IMR-90 (cell line): ENCODE results near the gene ASPRV1. TPM values are rescaled to one million over a fixed set of nuclear protein-coding genes. Genes with fewer than 3 reads are reported as not detected.

Experiments used
- ATAC-seq: fragments of 200-7000 bp; cut with Tn5 transposase; 2 replicates; pipeline ENCODE4 v1.9.1; 2020; ENCODE audit warnings: low read depth, mild to moderate bottlenecking, moderate library complexity
- BruUV-seq: library from RNA; stranded (reverse); fragments of 400-500 nt; replicated peaks from 2 replicates; lab custom pipeline; 2021; lab: Mats Ljungman, UMichigan
- CTCF ChIA-PET: fragments of 300-600 bp; formaldehyde crosslinking; extraction: SDS; loops from one replicate; lab custom pipeline; 2021; ENCODE audit warnings: antibody characterized with exemption; lab: Yijun Ruan, JAX
- POLR2A ChIA-PET: fragments of 300-600 bp; sonication (Branson Sonifier 250); formaldehyde crosslinking; loops from one replicate; lab custom pipeline; 2022; ENCODE audit warnings: antibody characterized with exemption; ENCODE audit not compliant: unreplicated experiment; lab: Charles Lee
- DNase-seq: peaks from one replicate; pipeline ENCODE4 v3.0.0; 2013
- H2AFZ ChIP-seq: replicated peaks from 2 replicates; pipeline ENCODE3; 2013; ENCODE audit warnings: low read length, mild to moderate bottlenecking; ENCODE audit not compliant: poor library complexity
- H2AK5ac ChIP-seq: 2 replicates; pipeline ENCODE4 v1.6.1; 2013; ENCODE audit warnings: low read depth, low read length, inconsistent platforms
- H2AK9ac ChIP-seq: replicated peaks from 2 replicates; pipeline ENCODE3; 2013; ENCODE audit warnings: mild to moderate bottlenecking, low read depth, low read length, moderate library complexity; ENCODE audit not compliant: poor library complexity
- H2BK120ac ChIP-seq: 2 replicates; pipeline ENCODE4 v1.6.1; 2013; ENCODE audit warnings: low read depth, low read length, inconsistent platforms
- H2BK15ac ChIP-seq: 3 replicates; pipeline ENCODE4 v1.6.1; 2013; ENCODE audit warnings: low read depth, low read length, inconsistent platforms
- H2BK20ac ChIP-seq: 2 replicates; pipeline ENCODE4 v1.6.1; 2013; ENCODE audit warnings: low read depth, mild to moderate bottlenecking, inconsistent platforms, low read length, moderate library complexity
- H2BK5ac ChIP-seq: 2 replicates; pipeline ENCODE4 v1.6.1; 2013; ENCODE audit warnings: mild to moderate bottlenecking, low read depth, low read length, inconsistent platforms; ENCODE audit not compliant: poor library complexity, severe bottlenecking
- H3K14ac ChIP-seq: replicated peaks from 2 replicates; pipeline ENCODE4 v1.6.1; 2013; ENCODE audit warnings: low read depth, low read length, inconsistent platforms
- H3K18ac ChIP-seq: 2 replicates; pipeline ENCODE4 v1.6.1; 2013; ENCODE audit warnings: low read depth, low read length, control low read depth
- H3K23ac ChIP-seq: 2 replicates; pipeline ENCODE4 v1.6.1; 2013; ENCODE audit warnings: low read depth, low read length, inconsistent platforms
- H3K27ac ChIP-seq: 2 replicates; pipeline ENCODE4 v1.5.1; 2013; ENCODE audit warnings: mild to moderate bottlenecking, control low read depth, low read length; ENCODE audit not compliant: insufficient read depth
- H3K27me3 ChIP-seq: 2 replicates; pipeline ENCODE4 v1.6.1; 2013; ENCODE audit warnings: low read length; ENCODE audit not compliant: control insufficient read depth, insufficient read depth
- H3K36me3 ChIP-seq: 2 replicates; pipeline ENCODE4 v1.6.1; 2013; ENCODE audit warnings: low read length, mixed read lengths; ENCODE audit not compliant: control insufficient read depth, insufficient read depth
- H3K4ac ChIP-seq: 2 replicates; pipeline ENCODE4 v1.6.1; 2013; ENCODE audit warnings: low read depth, low read length, inconsistent platforms
- H3K4me1 ChIP-seq: 2 replicates; pipeline ENCODE4 v1.6.1; 2013; ENCODE audit warnings: low read length, mixed read lengths; ENCODE audit not compliant: control insufficient read depth, insufficient read depth
- H3K4me2 ChIP-seq: 2 replicates; pipeline ENCODE4 v1.6.1; 2013; ENCODE audit warnings: low read depth, mild to moderate bottlenecking, control low read depth, low read length, moderate library complexity
- H3K4me3 ChIP-seq: 2 replicates; pipeline ENCODE4 v1.5.1; 2013; ENCODE audit warnings: low read depth, mild to moderate bottlenecking, control low read depth, low read length, moderate library complexity; ENCODE audit not compliant: insufficient read depth
- H3K56ac ChIP-seq: 2 replicates; pipeline ENCODE4 v1.6.1; 2013; ENCODE audit warnings: low read length, inconsistent platforms; ENCODE audit not compliant: insufficient read depth; ENCODE audit errors: extremely low read depth
- H3K79me1 ChIP-seq, 2 experiments: 2 replicates each; pipeline ENCODE4 v1.6.1; 2013; ENCODE audit warnings: low read length in 2 of 2, inconsistent platforms in 1 of 2, low read depth in 1 of 2
- H3K9ac ChIP-seq: 2 replicates; pipeline ENCODE4 v1.6.1; 2013; ENCODE audit warnings: low read depth, low read length, control low read depth
- H3K9me1 ChIP-seq: 2 replicates; pipeline ENCODE4 v1.6.1; 2013; ENCODE audit warnings: low read length, inconsistent platforms; ENCODE audit not compliant: insufficient read depth
- H3K9me3 ChIP-seq: 2 replicates; pipeline ENCODE4 v1.6.1; 2013; ENCODE audit warnings: low read length; ENCODE audit not compliant: control insufficient read depth, insufficient read depth
- H4K20me1 ChIP-seq: 2 replicates; pipeline ENCODE4 v1.6.1; 2013; ENCODE audit warnings: low read length, inconsistent platforms; ENCODE audit not compliant: insufficient read depth
- H4K5ac ChIP-seq: 2 replicates; pipeline ENCODE4 v1.6.1; 2013; ENCODE audit warnings: mild to moderate bottlenecking, low read depth, low read length, control low read depth
- H4K8ac ChIP-seq, 2 experiments: 2 replicates each; pipeline ENCODE4 v1.6.1; 2013; ENCODE audit warnings: low read depth in 2 of 2, low read length in 2 of 2, control low read depth in 1 of 2, inconsistent platforms in 1 of 2
- H4K91ac ChIP-seq: 2 replicates; pipeline ENCODE4 v1.6.1; 2013; ENCODE audit warnings: low read depth, low read length, inconsistent platforms; ENCODE audit not compliant: insufficient read depth
- FOS ChIP-seq: fragments of 150-350 bp; IDR thresholded peaks from 2 replicates; pipeline ENCODE4 v1.6.1; 2016; ENCODE audit warnings: low read depth, low read length
- MAFK ChIP-seq: IDR thresholded peaks from 2 replicates; pipeline ENCODE4 v1.6.1; 2012; ENCODE audit warnings: low read depth, low read length, improper control_type of control experiment
- MAZ ChIP-seq: IDR thresholded peaks from 2 replicates; pipeline ENCODE4 v1.6.1; 2012; ENCODE audit warnings: low read depth, mild to moderate bottlenecking, low read length, improper control_type of control experiment, moderate library complexity, borderline replicate concordance
- NFE2L2 ChIP-seq: fragments of 150-350 bp; IDR thresholded peaks from 2 replicates; pipeline ENCODE4 v1.6.1; 2016; ENCODE audit warnings: low read depth, mild to moderate bottlenecking, low read length
- USF2 ChIP-seq: fragments of 150-350 bp; IDR thresholded peaks from 2 replicates; pipeline ENCODE4 v1.6.1; 2017; ENCODE audit warnings: mild to moderate bottlenecking, antibody characterized with exemption, low read length, low read depth
- WGBS, 2 experiments: methylation state at CpG; one replicate each; pipeline versions ENCODE4 v1.1.5 to v1.1.7; 2013; ENCODE audit warnings: missing lambda C conversion rate in 2 of 2; ENCODE audit not compliant: insufficient read length in 1 of 2; ENCODE audit errors: extremely low coverage in 2 of 2; 5-methylcytosine and 5-hydroxymethylcytosine counted together
- dilution Hi-C: fragments of 300-500 bp; cut with HindIII; formaldehyde crosslinking; loops from one replicate; pipeline ENCODE4 v1.14.3; 2018; ENCODE audit warnings: low sequenced_read_pairs; ENCODE audit not compliant: unreplicated experiment
- in situ Hi-C: fragments of 300-500 bp; cut with MboI; formaldehyde crosslinking; loops from 3 replicates; pipeline ENCODE4 v1.14.3; 2019; ENCODE audit warnings: low sequenced_read_pairs, inconsistent platforms, mixed read lengths
- intact Hi-C: fragments of 100-400 bp; cut with micrococcal nuclease; formaldehyde crosslinking; loops from 2 replicates; pipeline ENCODE4 v1.10.0; 2022
- polyA plus RNA-seq, 3 experiments: library from polyadenylated mRNA; depleted of rRNA; stranded (reverse); fragments of >200 nt; gene quantifications; 2 replicates each; pipeline ENCODE4 v1.2.3, GENCODE V29; 2012; ENCODE audit warnings: low replicate concordance in 1 of 3
- total RNA-seq: library from RNA; depleted of rRNA; stranded (reverse); fragments of >200 nt; gene quantifications from 2 replicates; pipeline ENCODE4 v1.2.3, GENCODE V29; 2012

Gene ASPRV1
- total and polyA plus RNA-seq, 2 of the 4 experiments (the other 2 are of a cell fraction) = 0.14 to 0.18 TPM

DNA sequence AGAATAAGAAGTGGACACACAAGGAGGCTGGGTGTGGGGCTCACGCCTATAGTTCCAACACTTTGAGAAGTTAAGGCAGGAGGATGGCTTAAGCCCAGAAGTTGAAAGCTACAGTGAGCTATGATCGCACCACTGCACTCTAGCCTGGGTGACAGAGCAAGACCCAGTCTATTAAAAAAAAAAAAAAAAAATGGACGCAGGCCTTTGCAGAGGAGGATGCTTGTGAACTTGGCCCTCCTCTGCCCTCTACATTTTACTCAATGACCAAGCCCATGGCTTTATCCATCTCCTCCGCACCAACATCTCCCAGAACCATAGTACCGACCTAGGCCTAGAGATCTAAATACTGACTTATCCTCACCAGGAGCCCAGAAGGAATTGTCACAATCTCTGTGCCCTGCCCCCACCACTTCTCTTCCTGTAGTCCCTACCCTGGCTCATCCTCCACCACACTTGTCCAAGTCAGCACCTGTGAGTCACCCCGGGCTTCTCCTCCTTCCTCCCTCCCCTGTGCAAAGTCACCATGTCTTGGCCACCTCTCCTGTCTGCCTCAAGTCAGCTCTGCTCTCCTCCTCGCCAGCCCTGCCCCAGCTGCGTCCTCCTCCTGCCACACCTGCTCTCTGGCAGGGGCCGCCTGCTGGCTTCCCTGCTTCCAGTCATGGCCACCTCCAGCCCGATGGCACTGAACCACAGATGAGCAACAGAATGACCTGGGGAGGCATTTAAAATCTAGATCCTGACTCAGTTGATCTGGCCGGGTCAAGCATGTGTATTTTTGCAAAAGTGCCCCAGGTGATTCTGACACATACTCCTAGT lies 35.8 kb upstream of the ASPRV1 start:
- H3K27ac ChIP-seq = no peak overlapping the region
- peaks cover 5% of the 10 kb centered on the region; the same call in 1 of the 2 replicates for H3K9me1 ChIP-seq
- H2BK5ac ChIP-seq = no peak overlapping the region
- intact Hi-C loops = no loop called here
- no TSS peak for BruUV-seq
- no peaks in the 10 kb centered on the region for H3K27me3 ChIP-seq
- no peak overlapping the region for H2BK20ac ChIP-seq
- H2BK120ac ChIP-seq = no peak overlapping the region
- H2AFZ ChIP-seq = peak overlapping the region; percentile 69
- no peaks in the 10 kb centered on the region for H3K36me3 ChIP-seq
- dilution Hi-C loops = no loop called here
- no peak overlapping the region for H2BK15ac ChIP-seq
- 79% methylated on average over 6 of the region's 11 CpGs; no CpG with 5 or more reads in 1 of the 2 experiments for WGBS, 2 experiments
- H4K8ac ChIP-seq = peak overlapping the region in 1 of 2 experiments; percentile 59; a peak in 1 of 4 replicates
- no peaks in the 10 kb centered on the region for H3K79me1 ChIP-seq
- H3K4me1 ChIP-seq = peaks cover 5% of the 10 kb centered on the region
- no peak overlapping the region for H3K23ac ChIP-seq
- no peak overlapping the region for H4K5ac ChIP-seq
- peak; percentile 31; the same call in 1 of the 2 replicates for TF ChIP-seq NFE2L2
- TF ChIP-seq MAFK = peak; percentile 40; the same call in 1 of the 2 replicates
- 0 out of 2 replicates have a peak, but pooled peaks have one; percentile 9 for TF ChIP-seq FOS
- peak; percentile 54; the same call in 1 of the 2 replicates for TF ChIP-seq MAZ
- no peak for TF ChIP-seq USF2
- H3K4me3 ChIP-seq = no peak overlapping the region
- peak overlapping the region; percentile 21 for H2AK9ac ChIP-seq
- H3K4ac ChIP-seq = peak overlapping the region; percentile 8; the same call in 1 of the 2 replicates
- no peak overlapping the region for H4K91ac ChIP-seq
- H3K56ac ChIP-seq = no peak overlapping the region
- H3K9ac ChIP-seq = no peak overlapping the region
- H4K20me1 ChIP-seq = no peaks in the 10 kb centered on the region
- in situ Hi-C loops = no loop called here
- DNase-seq (peak; percentile 71), ATAC-seq (peak; percentile 63)
- ChIA-PET CTCF (no interaction called here), POLR2A (no interaction called here)
- H2AK5ac ChIP-seq = no peak overlapping the region
- no peak overlapping the region for H3K18ac ChIP-seq
- H3K4me2 ChIP-seq = no peak overlapping the region
- no peaks in the 10 kb centered on the region for H3K9me3 ChIP-seq
- 0 out of 2 replicates have a peak overlapping the region, but pooled peaks have one; percentile 48 for H3K14ac ChIP-seq
